H1 (cell line): ENCODE measurements around the gene THADA. TPM values are rescaled to one million over a fixed set of nuclear protein-coding genes. Genes with fewer than 3 reads are reported as not detected.

Experiments used
- CTCF ChIA-PET: fragments of 300-600 bp; sonication (Branson Sonifier 250); formaldehyde crosslinking; loops from one replicate; lab custom pipeline; 2021; ENCODE audit not compliant: partially characterized antibody; lab: Charles Lee
- POLR2A ChIA-PET: fragments of 300-600 bp; sonication (Branson Sonifier 250); formaldehyde crosslinking; loops from one replicate; lab custom pipeline; 2021; ENCODE audit warnings: inconsistent platforms; ENCODE audit not compliant: partially characterized antibody; lab: Charles Lee
- DNase-seq, 2 experiments: peaks; one replicate each; pipeline versions ENCODE4 v3.0.0 to v3.0.0-alpha.2; 2010 to 2022; ENCODE audit warnings: low spot score in 2 of 2, low read depth in 1 of 2, mixed read lengths in 1 of 2
- FAIRE-seq: peaks from 2 replicates; lab custom pipeline; 2011; peaks lifted over from hg19 to GRCh38; lab: Jason Lieb, UNC
- H2AFZ ChIP-seq: 2 replicates; pipeline ENCODE4 v1.8.1; 2012; ENCODE audit warnings: low read length, inconsistent platforms
- H2AK5ac ChIP-seq: 2 replicates; pipeline ENCODE4 v1.6.1; 2013; ENCODE audit warnings: low read depth, low read length
- H2BK120ac ChIP-seq: replicated peaks from 2 replicates; pipeline ENCODE3; 2013; ENCODE audit warnings: low read depth, low read length, inconsistent platforms
- H2BK12ac ChIP-seq: 2 replicates; pipeline ENCODE4 v1.6.1; 2013; ENCODE audit warnings: low read depth, low read length
- H2BK15ac ChIP-seq: 2 replicates; pipeline ENCODE4 v1.6.1; 2013; ENCODE audit warnings: low read length
- H2BK20ac ChIP-seq: 2 replicates; pipeline ENCODE4 v1.6.1; 2013; ENCODE audit warnings: low read length
- H2BK5ac ChIP-seq: 2 replicates; pipeline ENCODE4 v1.6.1; 2013; ENCODE audit warnings: low read depth, low read length
- H3K14ac ChIP-seq: 2 replicates; pipeline ENCODE4 v1.6.1; 2013; ENCODE audit warnings: inconsistent platforms; ENCODE audit not compliant: insufficient read length
- H3K18ac ChIP-seq: 2 replicates; pipeline ENCODE4 v1.6.1; 2013; ENCODE audit warnings: low read length; ENCODE audit errors: extremely low read depth
- H3K23ac ChIP-seq: 2 replicates; pipeline ENCODE4 v1.6.1; 2013; ENCODE audit warnings: inconsistent platforms; ENCODE audit not compliant: insufficient read length
- H3K23me2 ChIP-seq: 2 replicates; pipeline ENCODE4 v1.6.1; 2013; ENCODE audit warnings: low read depth, low read length
- H3K27ac ChIP-seq: 2 replicates; pipeline ENCODE4 v1.6.1; 2011; ENCODE audit warnings: low read depth, low read length, inconsistent platforms
- H3K27me3 ChIP-seq, 4 experiments: replicated peaks in 1 of 4; 1 replicate in 1 of 4; 2 replicates in 3 of 4; pipeline versions ENCODE4 v1.6.1 to v1.8.1; 2011 to 2013; ENCODE audit warnings: low read length in 3 of 4, mild to moderate bottlenecking in 3 of 4, inconsistent platforms in 2 of 4, mixed read lengths in 2 of 4, moderate library complexity in 1 of 4; ENCODE audit not compliant: control insufficient read depth in 3 of 4, insufficient read depth in 3 of 4; ENCODE audit errors: extremely low read depth in 1 of 4
- H3K36me3 ChIP-seq, 4 experiments: 2 replicates each; pipeline versions ENCODE4 v1.6.1 to v1.8.1; 2011 to 2013; ENCODE audit warnings: mild to moderate bottlenecking in 4 of 4, low read length in 3 of 4, moderate library complexity in 2 of 4, control low read depth in 1 of 4, inconsistent platforms in 1 of 4; ENCODE audit not compliant: insufficient read depth in 4 of 4, control insufficient read depth in 2 of 4
- H3K4ac ChIP-seq: replicated peaks from 2 replicates; pipeline ENCODE3; 2013; ENCODE audit warnings: low read length, low read depth, mixed read lengths, inconsistent platforms; ENCODE audit not compliant: insufficient read length
- H3K4me1 ChIP-seq, 4 experiments: replicated peaks in 1 of 4; 1 replicate in 1 of 4; 2 replicates in 3 of 4; pipeline versions ENCODE4 v1.6.1 to v1.8.1; 2011 to 2013; ENCODE audit warnings: low read length in 3 of 4, inconsistent platforms in 2 of 4, mixed read lengths in 1 of 4; ENCODE audit not compliant: insufficient read depth in 4 of 4, control insufficient read depth in 3 of 4
- H3K4me2 ChIP-seq, 2 experiments: 2 replicates each; pipeline versions ENCODE4 v1.6.1 to v1.8.1; 2011 to 2013; ENCODE audit warnings: low read depth in 2 of 2, low read length in 2 of 2, control low read depth in 1 of 2, inconsistent platforms in 1 of 2, mild to moderate bottlenecking in 1 of 2; ENCODE audit not compliant: insufficient read depth in 1 of 2
- H3K4me3 ChIP-seq, 4 experiments: fragments of 200-600, 300-600 bp in 1 of 4; sonication (generic), shearing (Covaris generic), sonication (Bioruptor Twin) in 1 of 4; 2 replicates each; pipeline versions ENCODE4 v1.5.1 to v1.8.1; 2011 to 2016; ENCODE audit warnings: low read length in 4 of 4, low read depth in 3 of 4, control low read depth in 2 of 4, inconsistent platforms in 2 of 4, mild to moderate bottlenecking in 2 of 4, mixed read lengths in 1 of 4, moderate library complexity in 1 of 4; ENCODE audit not compliant: insufficient read depth in 2 of 4; ENCODE audit errors: extremely low read depth in 1 of 4
- H3K56ac ChIP-seq: replicated peaks from 2 replicates; pipeline ENCODE3; 2013; ENCODE audit warnings: low read depth, mild to moderate bottlenecking, mixed read lengths, low read length, inconsistent platforms; ENCODE audit not compliant: insufficient read length
- H3K79me1 ChIP-seq: 2 replicates; pipeline ENCODE4 v1.6.1; 2013; ENCODE audit warnings: low read depth, low read length, control low read depth
- H3K79me2 ChIP-seq, 2 experiments: 2 replicates each; pipeline versions ENCODE4 v1.6.1 to v1.8.1; 2012 to 2013; ENCODE audit warnings: low read length in 2 of 2, mild to moderate bottlenecking in 2 of 2, inconsistent platforms in 1 of 2; ENCODE audit not compliant: insufficient read depth in 2 of 2, control insufficient read depth in 1 of 2
- H3K9ac ChIP-seq, 4 experiments: replicated peaks in 1 of 4; 1 replicate in 1 of 4; 2 replicates in 3 of 4; pipeline versions ENCODE4 v1.6.1 to v1.8.1; 2011 to 2013; ENCODE audit warnings: low read depth in 3 of 4, low read length in 3 of 4, control low read depth in 2 of 4, mild to moderate bottlenecking in 2 of 4, moderate library complexity in 2 of 4, inconsistent platforms in 1 of 4; ENCODE audit errors: extremely low read depth in 1 of 4
- H3K9me3 ChIP-seq, 2 experiments: 2 replicates each; pipeline versions ENCODE4 v1.6.1 to v1.8.1; 2012 to 2013; ENCODE audit warnings: mild to moderate bottlenecking in 2 of 2, moderate library complexity in 2 of 2, control low read depth in 1 of 2, inconsistent platforms in 1 of 2, low read depth in 1 of 2, low read length in 1 of 2, mixed read lengths in 1 of 2; ENCODE audit not compliant: insufficient read depth in 2 of 2
- H4K20me1 ChIP-seq, 2 experiments: replicated peaks in 1 of 2; 2 replicates each; pipeline versions ENCODE3 to v1.8.1; 2011 to 2013; ENCODE audit warnings: inconsistent platforms in 2 of 2, low read length in 2 of 2, mild to moderate bottlenecking in 1 of 2; ENCODE audit not compliant: insufficient read depth in 2 of 2, control insufficient read depth in 1 of 2
- H4K5ac ChIP-seq: 2 replicates; pipeline ENCODE4 v1.6.1; 2013; ENCODE audit warnings: low read length, low read depth, mixed read lengths, inconsistent platforms; ENCODE audit not compliant: insufficient read length
- H4K8ac ChIP-seq: 2 replicates; pipeline ENCODE4 v1.8.0; 2013; ENCODE audit warnings: mild to moderate bottlenecking, moderate library complexity, low read length, inconsistent platforms; ENCODE audit not compliant: insufficient read depth; ENCODE audit errors: extremely low read depth
- H4K91ac ChIP-seq: replicated peaks from 2 replicates; pipeline ENCODE3; 2013; ENCODE audit warnings: low read length, mixed read lengths, inconsistent platforms; ENCODE audit not compliant: insufficient read length
- CEBPB ChIP-seq: IDR thresholded peaks from 2 replicates; pipeline ENCODE4 v1.6.1; 2012; ENCODE audit warnings: low read depth, low read length
- CREB1 ChIP-seq: IDR thresholded peaks from 2 replicates; pipeline ENCODE4 v1.6.1; 2012; ENCODE audit warnings: inconsistent platforms
- JUND ChIP-seq: IDR thresholded peaks from 2 replicates; pipeline ENCODE4 v1.6.1; 2011; ENCODE audit warnings: mild to moderate bottlenecking, improper control_type of control experiment, low read length
- RAD21 ChIP-seq, 2 experiments: IDR thresholded peaks in 1 of 2; conservative IDR thresholded peaks in 1 of 2; 2 replicates each; pipeline ENCODE4 v1.6.1; 2011; ENCODE audit warnings: low read depth in 2 of 2, low read length in 2 of 2, improper control_type of control experiment in 1 of 2, inconsistent platforms in 1 of 2, mild to moderate bottlenecking in 1 of 2, moderate library complexity in 1 of 2
- whole genome bisulfite sequencing, 2 experiments: shearing (Covaris generic) in 1 of 2; methylation state at CpG; one replicate each; pipeline versions ENCODE4 v1.1.6 to v1.1.7; 2013 to 2015; ENCODE audit warnings: low lambda C conversion rate in 2 of 2, mixed read lengths in 2 of 2, inconsistent platforms in 1 of 2, low coverage in 1 of 2, missing lambda C conversion rate in 1 of 2; ENCODE audit not compliant: insufficient replicate concordance in 2 of 2, insufficient coverage in 1 of 2, insufficient read length in 1 of 2; ENCODE audit errors: extremely low coverage in 1 of 2, missing lambda C conversion rate in 1 of 2; 5-methylcytosine and 5-hydroxymethylcytosine counted together
- polyA plus RNA-seq, 7 experiments: library from polyadenylated mRNA; depleted of rRNA in 3 of 7; stranded (reverse) in 5 of 7; unstranded in 2 of 7; fragments of >200 nt in 5 of 7; fragments of 200-250 nt in 2 of 7; gene quantifications; 1 replicate in 5 of 7; 2 replicates in 1 of 7; 4 replicates in 1 of 7; pipeline versions ENCODE4 v1.2.1 to v1.2.3, GENCODE V29; 2011 to 2013; ENCODE audit warnings: missing spikeins in 2 of 7, mixed read lengths in 2 of 7
- total RNA-seq: library from RNA; stranded (reverse); fragmentation: NEBNext Ultra II Directional; extraction: Animal tissue kit (Norgen Biotek cat#: 25700); gene quantifications from 2 replicates; pipeline ENCODE4 v1.2.1, GENCODE V29; 2021
- TF ChIP-seq, protein P1 (sequence below), 3 experiments: IDR thresholded peaks; 1 replicate in 2 of 3; 2 replicates in 1 of 3; pipeline versions ENCODE4 v1.5.1 to v1.6.1; 2011; ENCODE audit warnings: low read length in 3 of 3, mild to moderate bottlenecking in 3 of 3, inconsistent platforms in 2 of 3, low read depth in 1 of 3, moderate library complexity in 1 of 3; ENCODE audit not compliant: insufficient read depth in 1 of 3; ENCODE audit errors: control extremely low read depth in 1 of 3

Gene THADA
- total and polyA plus RNA-seq, 2 of the 8 experiments (the other 6 are each of a cell fraction or from before 2014, with no cell fraction given), result 22.4 to 26.8 TPM

DNA sequence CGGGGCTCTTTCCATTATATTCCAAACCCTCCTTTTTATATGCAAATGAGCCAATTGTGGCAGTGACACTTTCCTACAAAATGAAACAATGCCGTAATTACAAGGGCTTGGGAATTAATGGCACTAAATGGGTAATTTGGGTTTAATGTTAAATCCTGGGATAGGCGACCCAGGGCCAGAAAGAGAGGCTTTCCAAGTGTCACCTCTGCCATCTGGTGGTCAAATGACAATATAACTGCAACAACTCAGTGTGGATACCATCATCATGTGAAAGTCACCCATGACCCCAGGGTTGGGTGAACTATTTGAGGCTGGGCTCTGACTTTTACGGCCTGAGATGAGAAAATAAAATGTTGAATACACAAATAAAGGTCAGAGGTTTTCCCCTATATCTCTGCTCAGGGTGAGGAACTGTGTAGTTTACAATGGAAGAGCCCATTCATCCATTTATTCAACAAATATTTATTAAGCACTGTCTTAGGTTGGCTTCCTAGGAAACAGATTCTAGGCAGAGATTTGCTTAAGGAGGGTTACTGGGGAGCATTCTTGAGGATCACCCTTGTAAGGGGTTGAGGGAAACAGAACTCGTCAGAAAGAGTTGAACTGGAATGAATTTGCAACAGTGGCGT lies 13.6 kb upstream of the THADA start:
- Histone ChIP-seq H3K4me2 (no peak overlapping the region), H2BK5ac (no peak overlapping the region), H3K4me1 (peaks cover 0 to 5% (median 2%) of the 10 kb centered on the region in 4 experiments; a peak in 2 of 7 replicates), H3K23me2 (no peaks in the 10 kb centered on the region), H3K4ac (no peak overlapping the region), H3K9me3 (no peaks in the 10 kb centered on the region), H3K18ac (no peak overlapping the region), H4K5ac (no peak overlapping the region), H2AK5ac (no peak overlapping the region), H3K14ac (no peak overlapping the region), H3K27me3 (no peaks in the 10 kb centered on the region), H2BK15ac (no peak overlapping the region), H2BK120ac (no peak overlapping the region), H2AFZ (peak overlapping the region; percentile 78; the same call in 1 of the 2 replicates), H2BK20ac (no peak overlapping the region), H2BK12ac (no peak overlapping the region), H4K91ac (no peak overlapping the region), H3K9ac (no peak overlapping the region), H3K56ac (no peak overlapping the region), H3K79me1 (no peaks in the 10 kb centered on the region), H3K4me3 (no peak overlapping the region), H4K8ac (no peak overlapping the region), H3K27ac (no peak overlapping the region), H4K20me1 (no peaks in the 10 kb centered on the region), H3K23ac (no peak overlapping the region), H3K79me2 (no peaks in the 10 kb centered on the region), H3K36me3 (no peaks in the 10 kb centered on the region)
- TF ChIP-seq JUND, result peak; percentile 20; the same call in 1 of the 2 replicates
- peak; percentile 70 to 78 for TF ChIP-seq RAD21 (IDR thresholded peaks at IDR 0.05 in 1 of 2, conservative IDR thresholded peaks at IDR 0.05 in 1 of 2; ENCODE audit: low read depth in 2 of 2, low read length in 2 of 2)
- TF ChIP-seq, protein P1, sequence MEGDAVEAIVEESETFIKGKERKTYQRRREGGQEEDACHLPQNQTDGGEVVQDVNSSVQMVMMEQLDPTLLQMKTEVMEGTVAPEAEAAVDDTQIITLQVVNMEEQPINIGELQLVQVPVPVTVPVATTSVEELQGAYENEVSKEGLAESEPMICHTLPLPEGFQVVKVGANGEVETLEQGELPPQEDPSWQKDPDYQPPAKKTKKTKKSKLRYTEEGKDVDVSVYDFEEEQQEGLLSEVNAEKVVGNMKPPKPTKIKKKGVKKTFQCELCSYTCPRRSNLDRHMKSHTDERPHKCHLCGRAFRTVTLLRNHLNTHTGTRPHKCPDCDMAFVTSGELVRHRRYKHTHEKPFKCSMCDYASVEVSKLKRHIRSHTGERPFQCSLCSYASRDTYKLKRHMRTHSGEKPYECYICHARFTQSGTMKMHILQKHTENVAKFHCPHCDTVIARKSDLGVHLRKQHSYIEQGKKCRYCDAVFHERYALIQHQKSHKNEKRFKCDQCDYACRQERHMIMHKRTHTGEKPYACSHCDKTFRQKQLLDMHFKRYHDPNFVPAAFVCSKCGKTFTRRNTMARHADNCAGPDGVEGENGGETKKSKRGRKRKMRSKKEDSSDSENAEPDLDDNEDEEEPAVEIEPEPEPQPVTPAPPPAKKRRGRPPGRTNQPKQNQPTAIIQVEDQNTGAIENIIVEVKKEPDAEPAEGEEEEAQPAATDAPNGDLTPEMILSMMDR (IDR thresholded peaks at IDR 0.05; ENCODE audit: control extremely low read depth in 1 of 3, insufficient read depth in 1 of 3, low read depth in 1 of 3, low read length in 3 of 3), result peak; percentile 23 to 76 (median 72)
- TF ChIP-seq CEBPB, result no peak
- no peak for TF ChIP-seq CREB1
- CTCF ChIA-PET, result interaction anchor here (0.7 to 5.6 kb wide), 21 partner anchors 11 to 396 kb away, joined by 3 to 46 read pairs (median 3); partner anchors contain the start of genes DYNC2LI1 and THADA
- FAIRE-seq (peak; percentile 86), DNase-seq (no peak)
- WGBS, 2 experiments, result 52% methylated on average over 6 of the region's 6 CpGs; no CpG with 5 or more reads in 1 of the 2 experiments
- POLR2A ChIA-PET, result interaction anchor here (1.2 kb wide), 1 partner anchor 14 kb away, joined by 5 read pairs; the partner anchor contains the start of gene THADA
